K562 (cell line): ENCODE results near the gene TGM5. TPM values are rescaled to one million over a fixed set of nuclear protein-coding genes. Genes with fewer than 3 reads are reported as not detected.
A peak's percentile ranks its signal among the peaks of the same experiment; 100 is the strongest.

ENCODE experiments used
- CXXC5 ChIP-seq: fragments of 250-450 bp; sonication (Bioruptor Pico); IDR thresholded peaks from 2 replicates; pipeline ENCODE4 v1.8.0; 2022; ENCODE audit warnings: inconsistent platforms, mild to moderate bottlenecking, moderate library complexity
- ELF1 ChIP-seq: fragments of 200-800 bp; sonication (Bioruptor generic); IDR thresholded peaks from 2 replicates; pipeline ENCODE4 v1.6.1; 2016; ENCODE audit warnings: missing genetic modification characterization, missing compliant biosample characterization
- IFI16 ChIP-seq: fragments of 250-450 bp; sonication (Bioruptor Pico); IDR thresholded peaks from 2 replicates; pipeline ENCODE4 v2.1.2; 2022; ENCODE audit warnings: mild to moderate bottlenecking, inconsistent platforms
- MCM5 ChIP-seq: fragments of 450-650 bp; IDR thresholded peaks from 2 replicates; pipeline ENCODE4 v1.6.1; 2016; ENCODE audit warnings: low read depth
- SLC30A9 ChIP-seq: fragments of 250-450 bp; sonication (Bioruptor Pico); IDR thresholded peaks from 2 replicates; pipeline ENCODE4 v1.8.0; 2022; ENCODE audit warnings: mild to moderate bottlenecking, moderate library complexity
- SMAD4 ChIP-seq: fragments of 250-450 bp; sonication (Bioruptor Pico); conservative IDR thresholded peaks from 2 replicates; pipeline ENCODE4 v1.8.0; 2021; ENCODE audit warnings: inconsistent platforms, mild to moderate bottlenecking, moderate library complexity
- SRSF7 ChIP-seq: fragments of 200-400 bp; formaldehyde crosslinking; optimal IDR thresholded peaks from 2 replicates; pipeline ENCODE3; 2017; ENCODE audit warnings: mild to moderate bottlenecking, low read depth, low read length
- XRCC5 ChIP-seq: fragments of 200-400 bp; formaldehyde crosslinking; IDR thresholded peaks from 2 replicates; pipeline ENCODE4 v1.6.1; 2017; ENCODE audit warnings: low read depth, mild to moderate bottlenecking, low read length
- ZC3H11A ChIP-seq: IDR thresholded peaks from 2 replicates; pipeline ENCODE4 v1.6.1; 2012; ENCODE audit warnings: low read depth, low read length, improper control_type of control experiment
- polyA plus RNA-seq, 8 experiments: library from polyadenylated mRNA; depleted of rRNA in 4 of 8; stranded (reverse) in 5 of 8; unstranded in 3 of 8; fragments of >200 nt; fragmentation: Nextera tagmentation in 2 of 8; fragmentation: Illumina TruSeq in 1 of 8; extraction: Ambion mirVana in 2 of 8; extraction: Trizol in 1 of 8; gene quantifications; 2 replicates each; pipeline versions ENCODE4 v1.2.1 to v1.2.3, GENCODE V29; 2011 to 2014; ENCODE audit warnings: inconsistent platforms in 1 of 8, missing spikeins in 1 of 8
- total RNA-seq, 7 experiments: library from RNA; depleted of rRNA in 6 of 7; stranded (reverse); fragments of >200 nt in 6 of 7; fragmentation: Illumina TruSeq in 2 of 7; extraction: Trizol in 2 of 7; gene quantifications; 2 replicates each; pipeline versions ENCODE4 v1.2.1 to v1.2.3, GENCODE V29; 2011 to 2021; ENCODE audit warnings: low replicate concordance in 1 of 7
- TF ChIP-seq, protein P1 (sequence below), 3 experiments: fragments of 200-800 bp in 1 of 3; sonication (Bioruptor generic) in 1 of 3; sonication (generic) in 1 of 3; formaldehyde crosslinking in 1 of 3; IDR thresholded peaks; 2 replicates each; pipeline versions ENCODE4 v1.6.1 to v1.8.0; 2016 to 2022; ENCODE audit warnings: mild to moderate bottlenecking in 2 of 3, missing compliant biosample characterization in 2 of 3, missing genetic modification characterization in 2 of 3, missing genetic modification reagents in 1 of 3
- TF ChIP-seq, protein P2 (sequence below): fragments of 200-400 bp; formaldehyde crosslinking; IDR thresholded peaks from 2 replicates; pipeline ENCODE4 v1.6.1; 2017; ENCODE audit warnings: mild to moderate bottlenecking, low read depth, low read length, moderate library complexity
- TF ChIP-seq, protein P3 (sequence below): fragments of 250-450 bp; sonication (Bioruptor Pico); IDR thresholded peaks from 2 replicates; pipeline ENCODE4 v1.5.0; 2022; ENCODE audit warnings: mild to moderate bottlenecking
- TF ChIP-seq, protein P4 (sequence below): sonication (generic); formaldehyde crosslinking; IDR thresholded peaks from 2 replicates; pipeline ENCODE4 v1.8.0; 2022; ENCODE audit warnings: mild to moderate bottlenecking, missing genetic modification reagents
- TF ChIP-seq, protein P5 (sequence below), 2 experiments: fragments of 450-650 bp; conservative IDR thresholded peaks; 2 replicates each; pipeline ENCODE4 v1.6.1; 2017; ENCODE audit warnings: mild to moderate bottlenecking in 2 of 2, moderate library complexity in 2 of 2
- TF ChIP-seq, protein P6 (sequence below): fragments of 450-650 bp; IDR thresholded peaks from 2 replicates; pipeline ENCODE4 v1.6.1; 2016; ENCODE audit warnings: antibody characterized with exemption
- TF ChIP-seq, protein P7 (sequence below): fragments of 250-450 bp; sonication (Bioruptor Pico); IDR thresholded peaks from 2 replicates; pipeline ENCODE4 v1.4.0; 2020; ENCODE audit warnings: mild to moderate bottlenecking

The TGM5 gene
- total and polyA plus RNA-seq, 9 of the 15 experiments (the other 6 are each of a cell fraction or from before 2014, with no cell fraction given), result 0.03 to 0.10 (median 0.07) TPM; not detected in 6

DNA sequence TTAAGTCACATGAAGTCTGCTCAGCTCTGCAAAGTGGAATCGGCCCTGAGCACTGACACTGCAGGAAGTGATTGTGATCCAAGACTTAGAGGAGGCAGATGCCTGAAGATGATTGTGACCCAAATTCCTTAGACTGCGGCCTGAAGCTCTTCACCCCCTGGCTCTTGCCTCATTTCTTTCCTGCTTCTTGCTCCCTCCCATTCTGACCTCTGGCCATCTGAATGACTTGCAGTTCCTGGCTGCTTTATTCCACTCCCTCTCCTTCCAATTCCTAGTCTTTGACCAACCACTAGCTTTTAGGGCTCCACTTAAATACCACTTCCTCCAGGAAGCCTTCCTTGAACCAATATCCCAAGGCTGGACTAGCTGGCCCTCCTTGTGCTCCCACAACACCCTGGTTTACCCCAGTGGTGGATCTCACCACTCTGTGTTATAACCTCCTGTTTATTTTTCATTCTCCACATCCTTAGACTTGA lies 36.0 kb downstream of the TGM5 start (continued):
- TF ChIP-seq, protein P1, sequence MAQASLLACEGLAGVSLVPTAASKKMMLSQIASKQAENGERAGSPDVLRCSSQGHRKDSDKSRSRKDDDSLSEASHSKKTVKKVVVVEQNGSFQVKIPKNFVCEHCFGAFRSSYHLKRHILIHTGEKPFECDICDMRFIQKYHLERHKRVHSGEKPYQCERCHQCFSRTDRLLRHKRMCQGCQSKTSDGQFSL (CRISPR knock-in tag; IDR thresholded peaks at IDR 0.05), result no peak
- TF ChIP-seq, protein P1 (tag; IDR thresholded peaks at IDR 0.05), result no peak
- no peak for TF ChIP-seq ZC3H11A
- no peak for TF ChIP-seq IFI16
- TF ChIP-seq SMAD4, result peak; percentile 60; the same call in 1 of the 2 replicates
- TF ChIP-seq, protein P2, sequence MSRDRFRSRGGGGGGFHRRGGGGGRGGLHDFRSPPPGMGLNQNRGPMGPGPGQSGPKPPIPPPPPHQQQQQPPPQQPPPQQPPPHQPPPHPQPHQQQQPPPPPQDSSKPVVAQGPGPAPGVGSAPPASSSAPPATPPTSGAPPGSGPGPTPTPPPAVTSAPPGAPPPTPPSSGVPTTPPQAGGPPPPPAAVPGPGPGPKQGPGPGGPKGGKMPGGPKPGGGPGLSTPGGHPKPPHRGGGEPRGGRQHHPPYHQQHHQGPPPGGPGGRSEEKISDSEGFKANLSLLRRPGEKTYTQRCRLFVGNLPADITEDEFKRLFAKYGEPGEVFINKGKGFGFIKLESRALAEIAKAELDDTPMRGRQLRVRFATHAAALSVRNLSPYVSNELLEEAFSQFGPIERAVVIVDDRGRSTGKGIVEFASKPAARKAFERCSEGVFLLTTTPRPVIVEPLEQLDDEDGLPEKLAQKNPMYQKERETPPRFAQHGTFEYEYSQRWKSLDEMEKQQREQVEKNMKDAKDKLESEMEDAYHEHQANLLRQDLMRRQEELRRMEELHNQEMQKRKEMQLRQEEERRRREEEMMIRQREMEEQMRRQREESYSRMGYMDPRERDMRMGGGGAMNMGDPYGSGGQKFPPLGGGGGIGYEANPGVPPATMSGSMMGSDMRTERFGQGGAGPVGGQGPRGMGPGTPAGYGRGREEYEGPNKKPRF, result no peak
- TF ChIP-seq SRSF7, result no peak
- no peak for TF ChIP-seq SLC30A9 (CRISPR knock-in tag)
- TF ChIP-seq, protein P3, sequence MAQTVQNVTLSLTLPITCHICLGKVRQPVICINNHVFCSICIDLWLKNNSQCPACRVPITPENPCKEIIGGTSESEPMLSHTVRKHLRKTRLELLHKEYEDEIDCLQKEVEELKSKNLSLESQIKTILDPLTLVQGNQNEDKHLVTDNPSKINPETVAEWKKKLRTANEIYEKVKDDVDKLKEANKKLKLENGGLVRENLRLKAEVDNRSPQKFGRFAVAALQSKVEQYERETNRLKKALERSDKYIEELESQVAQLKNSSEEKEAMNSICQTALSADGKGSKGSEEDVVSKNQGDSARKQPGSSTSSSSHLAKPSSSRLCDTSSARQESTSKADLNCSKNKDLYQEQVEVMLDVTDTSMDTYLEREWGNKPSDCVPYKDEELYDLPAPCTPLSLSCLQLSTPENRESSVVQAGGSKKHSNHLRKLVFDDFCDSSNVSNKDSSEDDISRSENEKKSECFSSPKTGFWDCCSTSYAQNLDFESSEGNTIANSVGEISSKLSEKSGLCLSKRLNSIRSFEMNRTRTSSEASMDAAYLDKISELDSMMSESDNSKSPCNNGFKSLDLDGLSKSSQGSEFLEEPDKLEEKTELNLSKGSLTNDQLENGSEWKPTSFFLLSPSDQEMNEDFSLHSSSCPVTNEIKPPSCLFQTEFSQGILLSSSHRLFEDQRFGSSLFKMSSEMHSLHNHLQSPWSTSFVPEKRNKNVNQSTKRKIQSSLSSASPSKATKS (CRISPR knock-in tag), result no peak
- TF ChIP-seq, protein P4, sequence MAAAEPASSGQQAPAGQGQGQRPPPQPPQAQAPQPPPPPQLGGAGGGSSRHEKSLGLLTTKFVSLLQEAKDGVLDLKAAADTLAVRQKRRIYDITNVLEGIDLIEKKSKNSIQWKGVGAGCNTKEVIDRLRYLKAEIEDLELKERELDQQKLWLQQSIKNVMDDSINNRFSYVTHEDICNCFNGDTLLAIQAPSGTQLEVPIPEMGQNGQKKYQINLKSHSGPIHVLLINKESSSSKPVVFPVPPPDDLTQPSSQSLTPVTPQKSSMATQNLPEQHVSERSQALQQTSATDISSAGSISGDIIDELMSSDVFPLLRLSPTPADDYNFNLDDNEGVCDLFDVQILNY (CRISPR knock-in tag), result no peak
- TF ChIP-seq XRCC5, result no peak
- TF ChIP-seq, protein P5, sequence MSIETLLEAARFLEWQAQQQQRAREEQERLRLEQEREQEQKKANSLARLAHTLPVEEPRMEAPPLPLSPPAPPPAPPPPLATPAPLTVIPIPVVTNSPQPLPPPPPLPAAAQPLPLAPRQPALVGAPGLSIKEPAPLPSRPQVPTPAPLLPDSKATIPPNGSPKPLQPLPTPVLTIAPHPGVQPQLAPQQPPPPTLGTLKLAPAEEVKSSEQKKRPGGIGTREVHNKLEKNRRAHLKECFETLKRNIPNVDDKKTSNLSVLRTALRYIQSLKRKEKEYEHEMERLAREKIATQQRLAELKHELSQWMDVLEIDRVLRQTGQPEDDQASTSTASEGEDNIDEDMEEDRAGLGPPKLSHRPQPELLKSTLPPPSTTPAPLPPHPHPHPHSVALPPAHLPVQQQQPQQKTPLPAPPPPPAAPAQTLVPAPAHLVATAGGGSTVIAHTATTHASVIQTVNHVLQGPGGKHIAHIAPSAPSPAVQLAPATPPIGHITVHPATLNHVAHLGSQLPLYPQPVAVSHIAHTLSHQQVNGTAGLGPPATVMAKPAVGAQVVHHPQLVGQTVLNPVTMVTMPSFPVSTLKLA (conservative IDR thresholded peaks at IDR 0.05), result peak in 1 of 2 experiments; percentile 49; a peak in 2 of 4 replicates
- TF ChIP-seq, protein P6, sequence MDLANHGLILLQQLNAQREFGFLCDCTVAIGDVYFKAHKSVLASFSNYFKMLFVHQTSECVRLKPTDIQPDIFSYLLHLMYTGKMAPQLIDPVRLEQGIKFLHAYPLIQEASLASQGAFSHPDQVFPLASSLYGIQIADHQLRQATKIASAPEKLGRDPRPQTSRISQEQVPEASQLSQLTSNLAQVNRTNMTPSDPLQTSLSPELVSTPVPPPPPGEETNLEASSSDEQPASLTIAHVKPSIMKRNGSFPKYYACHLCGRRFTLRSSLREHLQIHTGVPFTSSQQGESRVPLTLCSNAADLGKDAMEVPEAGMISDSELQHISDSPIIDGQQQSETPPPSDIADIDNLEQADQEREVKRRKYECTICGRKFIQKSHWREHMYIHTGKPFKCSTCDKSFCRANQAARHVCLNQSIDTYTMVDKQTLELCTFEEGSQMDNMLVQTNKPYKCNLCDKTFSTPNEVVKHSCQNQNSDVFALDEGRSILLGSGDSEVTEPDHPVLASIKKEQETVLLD, result no peak; the same call in 1 of the 2 replicates
- no peak for TF ChIP-seq ELF1 (tag)
- TF ChIP-seq, protein P7, sequence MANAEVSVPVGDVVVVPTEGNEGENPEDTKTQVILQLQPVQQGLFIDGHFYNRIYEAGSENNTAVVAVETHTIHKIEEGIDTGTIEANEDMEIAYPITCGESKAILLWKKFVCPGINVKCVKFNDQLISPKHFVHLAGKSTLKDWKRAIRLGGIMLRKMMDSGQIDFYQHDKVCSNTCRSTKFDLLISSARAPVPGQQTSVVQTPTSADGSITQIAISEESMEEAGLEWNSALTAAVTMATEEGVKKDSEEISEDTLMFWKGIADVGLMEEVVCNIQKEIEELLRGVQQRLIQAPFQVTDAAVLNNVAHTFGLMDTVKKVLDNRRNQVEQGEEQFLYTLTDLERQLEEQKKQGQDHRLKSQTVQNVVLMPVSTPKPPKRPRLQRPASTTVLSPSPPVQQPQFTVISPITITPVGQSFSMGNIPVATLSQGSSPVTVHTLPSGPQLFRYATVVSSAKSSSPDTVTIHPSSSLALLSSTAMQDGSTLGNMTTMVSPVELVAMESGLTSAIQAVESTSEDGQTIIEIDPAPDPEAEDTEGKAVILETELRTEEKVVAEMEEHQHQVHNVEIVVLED (CRISPR knock-in tag), result no peak
- TF ChIP-seq MCM5, result no peak
- peak; percentile 35; the same call in 1 of the 2 replicates for TF ChIP-seq CXXC5 (CRISPR knock-in tag)
